Measurements from ENCODE around the gene GALM.
"Not testable (repeated sequence)": the region's sequence is repeated elsewhere in the genome, so short reads cannot be mapped to it uniquely, and the experiment has no call there.

Gene GALM

DNA sequence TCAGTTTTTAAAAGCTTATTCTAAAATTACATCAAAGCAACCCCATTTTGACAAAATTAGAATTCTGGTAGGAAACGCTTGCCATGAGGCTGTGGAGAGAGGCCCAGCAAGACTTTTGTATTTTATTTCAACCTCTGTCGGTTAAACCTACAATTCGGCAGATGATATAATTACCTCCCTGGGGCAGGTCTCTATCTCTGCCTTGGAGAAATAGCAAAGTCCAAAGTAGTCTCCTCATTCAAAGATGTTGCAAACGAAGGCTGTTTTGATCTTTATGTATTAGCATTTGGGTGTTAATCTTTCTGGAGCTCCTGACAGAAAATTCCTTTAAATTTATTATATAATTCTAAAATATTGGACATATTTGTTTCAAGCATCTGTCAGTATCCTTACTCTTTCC lies 35.6 kb downstream of the GALM start (continued):
- TF ChIP-seq, protein P1, sequence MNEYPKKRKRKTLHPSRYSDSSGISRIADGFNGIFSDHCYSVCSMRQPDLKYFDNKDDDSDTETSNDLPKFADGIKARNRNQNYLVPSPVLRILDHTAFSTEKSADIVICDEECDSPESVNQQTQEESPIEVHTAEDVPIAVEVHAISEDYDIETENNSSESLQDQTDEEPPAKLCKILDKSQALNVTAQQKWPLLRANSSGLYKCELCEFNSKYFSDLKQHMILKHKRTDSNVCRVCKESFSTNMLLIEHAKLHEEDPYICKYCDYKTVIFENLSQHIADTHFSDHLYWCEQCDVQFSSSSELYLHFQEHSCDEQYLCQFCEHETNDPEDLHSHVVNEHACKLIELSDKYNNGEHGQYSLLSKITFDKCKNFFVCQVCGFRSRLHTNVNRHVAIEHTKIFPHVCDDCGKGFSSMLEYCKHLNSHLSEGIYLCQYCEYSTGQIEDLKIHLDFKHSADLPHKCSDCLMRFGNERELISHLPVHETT (tag by site-specific recombination; IDR thresholded peaks at IDR 0.05): no peak
- no peak for TF ChIP-seq ZNF175 (tag by site-specific recombination; IDR thresholded peaks at IDR 0.05)
- TF ChIP-seq ZNF146 (tag by site-specific recombination; IDR thresholded peaks at IDR 0.05): no peak
- no peak for TF ChIP-seq YY1 (tag by site-specific recombination; IDR thresholded peaks at IDR 0.05)

DNA sequence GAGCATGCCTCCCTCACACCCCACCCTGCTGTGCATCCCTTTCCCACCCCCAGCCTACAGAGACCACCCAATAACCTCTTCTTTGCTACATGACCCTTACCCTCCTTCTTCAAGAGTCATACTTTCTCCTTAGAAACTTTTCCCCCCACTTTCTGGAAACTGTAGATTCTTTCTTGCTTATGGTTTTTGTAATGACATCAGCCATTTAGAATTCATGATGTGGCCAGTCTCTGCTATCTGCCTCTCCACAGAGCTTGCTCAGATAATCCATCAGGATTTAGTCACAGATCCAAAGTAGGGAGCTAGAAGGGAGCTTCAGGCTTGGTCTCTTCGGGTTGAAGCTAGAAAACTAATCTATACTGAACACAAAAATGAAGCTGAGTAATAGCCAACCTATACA lies 36.5 kb downstream of the GALM start:
- peaks cover 8% of the 10 kb centered on the region for H3K4me1 ChIP-seq (ENCODE audit: control insufficient read depth, insufficient read depth, low read length)
- no peak overlapping the region for H3K4me3 ChIP-seq (ENCODE audit: low read depth, low read length)
- POLR2A ChIA-PET: interaction anchor here (0.8 kb wide), 1 partner anchor 49 kb away, joined by 4 read pairs; the partner anchor contains the start of gene SRSF7
- H3K9me3 ChIP-seq (ENCODE audit: control insufficient read depth, insufficient read depth, low read depth, low read length): no peaks in the 10 kb centered on the region
- H3K27ac ChIP-seq (ENCODE audit: extremely low read depth, low read depth, low read length): no peak overlapping the region
- peaks cover 0 to 3% of the 10 kb centered on the region in 2 experiments; a peak in 1 of 3 replicates for H3K36me3 ChIP-seq (ENCODE audit: control insufficient read depth in 2 of 2, insufficient read depth in 1 of 2, low read length in 2 of 2)
- TF ChIP-seq ZNF366 (tag by site-specific recombination; conservative IDR thresholded peaks at IDR 0.05) (no peak), PRDM1 (tag by site-specific recombination; IDR thresholded peaks at IDR 0.05) (peak; percentile 65), ZBTB17 (tag by site-specific recombination; IDR thresholded peaks at IDR 0.05) (peak; percentile 38; the same call in 1 of the 2 replicates), ZNF560 (tag by site-specific recombination; IDR thresholded peaks at IDR 0.05; ENCODE audit: borderline replicate concordance) (no peak)
- CTCF ChIA-PET: interaction anchor here (0.5 kb wide), 1 partner anchor 102 kb away, joined by 4 read pairs; no protein-coding TSS in a partner anchor

DNA sequence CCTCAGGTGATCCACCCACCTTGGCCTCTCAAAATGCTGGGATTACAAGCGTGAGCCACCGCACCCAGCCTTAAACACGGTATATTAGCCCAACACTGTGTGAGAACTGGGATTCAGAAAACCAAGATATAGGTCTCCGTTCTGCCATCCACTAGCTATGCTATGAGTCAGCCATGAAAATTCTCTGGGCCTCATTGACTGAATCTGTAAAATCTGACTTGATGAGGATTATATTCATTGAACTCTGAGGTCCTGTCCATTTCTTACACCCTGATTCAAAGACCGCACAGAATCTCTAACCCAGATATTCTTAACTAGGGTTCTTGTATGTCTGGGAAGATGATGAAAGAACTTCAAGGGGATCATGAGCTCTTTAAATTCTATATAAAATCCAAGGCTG lies 37.4 kb downstream of the GALM start:
- not testable (repeated sequence) for H3K27ac ChIP-seq (ENCODE audit: extremely low read depth, low read depth, low read length); H3K4me1 ChIP-seq (ENCODE audit: control insufficient read depth, insufficient read depth, low read length); H3K36me3 ChIP-seq (ENCODE audit: control insufficient read depth in 2 of 2, insufficient read depth in 1 of 2, low read length in 2 of 2); H3K4me3 ChIP-seq (ENCODE audit: low read depth, low read length); H3K9me3 ChIP-seq (ENCODE audit: control insufficient read depth, insufficient read depth, low read depth, low read length)
- ChIA-PET POLR2A (interaction anchor here (1.5 kb wide), 1 partner anchor 48 kb away, joined by 4 read pairs; the partner anchor contains the start of gene SRSF7), CTCF (interaction anchor here (0.7 kb wide), 1 partner anchor 122 kb away, joined by 5 read pairs; no protein-coding TSS in a partner anchor)

DNA sequence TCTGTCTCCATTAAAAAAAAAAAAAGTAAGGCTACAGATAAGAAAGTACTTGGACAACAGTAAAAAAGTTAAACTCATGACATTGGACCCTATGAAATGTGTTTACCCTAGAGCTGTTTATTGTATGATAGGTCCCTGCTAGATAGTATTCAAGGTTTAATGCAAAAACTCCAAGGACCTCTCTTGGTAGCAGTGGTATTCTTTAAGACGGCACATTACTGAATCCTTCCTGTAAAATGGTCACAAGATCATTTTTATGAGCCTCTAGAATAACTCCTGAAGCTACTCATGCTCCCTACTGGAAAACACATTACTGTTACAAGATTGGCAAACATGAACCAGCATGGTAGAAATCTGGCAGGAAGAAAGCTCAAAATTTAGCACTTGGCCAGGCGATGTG lies 38.8 kb downstream of the GALM start:
- ChIA-PET CTCF (interaction anchor here (0.7 to 1.7 kb wide), 3 partner anchors 17 to 103 kb away, joined by 3 to 5 read pairs (median 3); no protein-coding TSS in a partner anchor), POLR2A (interaction anchor here (1.5 to 1.9 kb wide), 2 partner anchors 47 kb away, joined by 4 read pairs; partner anchors contain the start of gene SRSF7)

More for the DNA sequence above, 38.8 kb downstream of the GALM start:
- TF ChIP-seq, protein P2, sequence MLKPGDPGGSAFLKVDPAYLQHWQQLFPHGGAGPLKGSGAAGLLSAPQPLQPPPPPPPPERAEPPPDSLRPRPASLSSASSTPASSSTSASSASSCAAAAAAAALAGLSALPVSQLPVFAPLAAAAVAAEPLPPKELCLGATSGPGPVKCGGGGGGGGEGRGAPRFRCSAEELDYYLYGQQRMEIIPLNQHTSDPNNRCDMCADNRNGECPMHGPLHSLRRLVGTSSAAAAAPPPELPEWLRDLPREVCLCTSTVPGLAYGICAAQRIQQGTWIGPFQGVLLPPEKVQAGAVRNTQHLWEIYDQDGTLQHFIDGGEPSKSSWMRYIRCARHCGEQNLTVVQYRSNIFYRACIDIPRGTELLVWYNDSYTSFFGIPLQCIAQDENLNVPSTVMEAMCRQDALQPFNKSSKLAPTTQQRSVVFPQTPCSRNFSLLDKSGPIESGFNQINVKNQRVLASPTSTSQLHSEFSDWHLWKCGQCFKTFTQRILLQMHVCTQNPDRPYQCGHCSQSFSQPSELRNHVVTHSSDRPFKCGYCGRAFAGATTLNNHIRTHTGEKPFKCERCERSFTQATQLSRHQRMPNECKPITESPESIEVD (tag by site-specific recombination; IDR thresholded peaks at IDR 0.05): peak; percentile 51; the same call in 1 of the 2 replicates
- no peak for TF ChIP-seq ZNF391 (tag by site-specific recombination; IDR thresholded peaks at IDR 0.05; ENCODE audit: borderline replicate concordance, low read depth)
- TF ChIP-seq, protein P3, sequence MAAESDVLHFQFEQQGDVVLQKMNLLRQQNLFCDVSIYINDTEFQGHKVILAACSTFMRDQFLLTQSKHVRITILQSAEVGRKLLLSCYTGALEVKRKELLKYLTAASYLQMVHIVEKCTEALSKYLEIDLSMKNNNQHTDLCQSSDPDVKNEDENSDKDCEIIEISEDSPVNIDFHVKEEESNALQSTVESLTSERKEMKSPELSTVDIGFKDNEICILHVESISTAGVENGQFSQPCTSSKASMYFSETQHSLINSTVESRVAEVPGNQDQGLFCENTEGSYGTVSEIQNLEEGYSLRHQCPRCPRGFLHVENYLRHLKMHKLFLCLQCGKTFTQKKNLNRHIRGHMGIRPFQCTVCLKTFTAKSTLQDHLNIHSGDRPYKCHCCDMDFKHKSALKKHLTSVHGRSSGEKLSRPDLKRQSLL (tag by site-specific recombination; IDR thresholded peaks at IDR 0.05): 0 out of 2 replicates have a peak, but pooled peaks have one; percentile 10
- H3K27ac ChIP-seq (ENCODE audit: extremely low read depth, low read depth, low read length): no peak overlapping the region
- H3K36me3 ChIP-seq (ENCODE audit: control insufficient read depth in 2 of 2, insufficient read depth in 1 of 2, low read length in 2 of 2): peaks cover 0 to 3% of the 10 kb centered on the region in 2 experiments; a peak in 1 of 3 replicates
- H3K4me1 ChIP-seq (ENCODE audit: control insufficient read depth, insufficient read depth, low read length): peaks cover 8% of the 10 kb centered on the region
- no peaks in the 10 kb centered on the region for H3K9me3 ChIP-seq (ENCODE audit: control insufficient read depth, insufficient read depth, low read depth, low read length)
- H3K4me3 ChIP-seq (ENCODE audit: low read depth, low read length): no peak overlapping the region
